Neuronal stem cell (in vitro differentiated cells): Measurements from ENCODE around the gene CSF2RB.

Source experiments
- DNase-seq: peaks from one replicate; pipeline ENCODE4 v3.0.0-alpha.2; 2013; ENCODE audit warnings: low spot score
- H2AFZ ChIP-seq: one replicate; pipeline ENCODE4 v1.6.1; 2013; ENCODE audit warnings: mild to moderate bottlenecking, low read length, inconsistent platforms
- H2AK5ac ChIP-seq: 2 replicates; pipeline ENCODE4 v1.6.1; 2013; ENCODE audit warnings: low read depth, mild to moderate bottlenecking, inconsistent platforms, low read length, moderate library complexity, mixed read lengths
- H2BK120ac ChIP-seq: 2 replicates; pipeline ENCODE4 v1.6.1; 2013; ENCODE audit warnings: low read depth, mild to moderate bottlenecking, inconsistent platforms, low read length, moderate library complexity, mixed read lengths
- H2BK12ac ChIP-seq: one replicate; pipeline ENCODE4 v1.6.1; 2013; ENCODE audit warnings: low read length, inconsistent platforms
- H2BK15ac ChIP-seq: 2 replicates; pipeline ENCODE4 v1.6.1; 2013; ENCODE audit warnings: mild to moderate bottlenecking, low read length, inconsistent platforms, mixed read lengths
- H2BK5ac ChIP-seq: one replicate; pipeline ENCODE4 v1.6.1; 2013; ENCODE audit warnings: inconsistent platforms, mild to moderate bottlenecking, low read length, moderate library complexity
- H3K14ac ChIP-seq: one replicate; pipeline ENCODE4 v1.6.1; 2013; ENCODE audit warnings: low read length, inconsistent platforms
- H3K18ac ChIP-seq: 2 replicates; pipeline ENCODE4 v1.6.1; 2013; ENCODE audit warnings: low read length, inconsistent platforms
- H3K23ac ChIP-seq: 2 replicates; pipeline ENCODE4 v1.6.1; 2013; ENCODE audit warnings: low read depth, mild to moderate bottlenecking, mixed read lengths, low read length, inconsistent platforms; ENCODE audit not compliant: poor library complexity
- H3K27ac ChIP-seq: replicated peaks from 3 replicates; pipeline ENCODE4 v1.5.1; 2013; ENCODE audit warnings: low read length, inconsistent platforms
- H3K27me3 ChIP-seq, 3 experiments: 2 replicates each; pipeline ENCODE4 v1.6.1; 2013; ENCODE audit warnings: low read length in 3 of 3, mild to moderate bottlenecking in 2 of 3, inconsistent platforms in 1 of 3, low read depth in 1 of 3, mixed read lengths in 1 of 3, moderate library complexity in 1 of 3; ENCODE audit not compliant: control insufficient read depth in 3 of 3, insufficient read depth in 3 of 3
- H3K36me3 ChIP-seq, 2 donors: replicated peaks in 1 of 2; 2 replicates each; pipeline ENCODE4 v1.6.1; 2013; ENCODE audit warnings: low read length in 2 of 2; ENCODE audit not compliant: control insufficient read depth in 2 of 2, insufficient read depth in 2 of 2
- H3K4ac ChIP-seq: 2 replicates; pipeline ENCODE4 v1.6.1; 2013; ENCODE audit warnings: inconsistent platforms, mild to moderate bottlenecking, low read length, moderate library complexity
- H3K4me1 ChIP-seq, 2 donors: 1 replicate in 1 of 2; 2 replicates in 1 of 2; pipeline ENCODE4 v1.6.1; 2013; ENCODE audit warnings: low read length in 2 of 2, low read depth in 1 of 2; ENCODE audit not compliant: control insufficient read depth in 2 of 2, insufficient read depth in 1 of 2
- H3K4me2 ChIP-seq: one replicate; pipeline ENCODE4 v1.6.1; 2013; ENCODE audit warnings: mild to moderate bottlenecking, low read length, inconsistent platforms; ENCODE audit not compliant: insufficient read depth, poor library complexity, severe bottlenecking
- H3K4me3 ChIP-seq, 2 donors: 2 replicates each; pipeline ENCODE4 v1.5.1; 2013; ENCODE audit warnings: low read length in 2 of 2, mild to moderate bottlenecking in 2 of 2, inconsistent platforms in 1 of 2, moderate library complexity in 1 of 2
- H3K79me1 ChIP-seq: one replicate; pipeline ENCODE4 v1.6.1; 2013; ENCODE audit warnings: low read depth, mild to moderate bottlenecking, inconsistent platforms, low read length, moderate library complexity
- H3K9ac ChIP-seq: one replicate; pipeline ENCODE4 v1.6.1; 2013; ENCODE audit warnings: mild to moderate bottlenecking, low read depth, low read length, inconsistent platforms; ENCODE audit not compliant: poor library complexity
- H3K9me3 ChIP-seq, 2 donors: replicated peaks in 1 of 2; 2 replicates each; pipeline versions ENCODE3 to v1.6.1; 2013; ENCODE audit warnings: low read length in 2 of 2, mild to moderate bottlenecking in 2 of 2, inconsistent platforms in 1 of 2, low read depth in 1 of 2, mixed read lengths in 1 of 2, moderate library complexity in 1 of 2; ENCODE audit not compliant: control insufficient read depth in 2 of 2, insufficient read depth in 1 of 2
- H4K8ac ChIP-seq: one replicate; pipeline ENCODE4 v1.6.1; 2013; ENCODE audit warnings: low read depth, mild to moderate bottlenecking, inconsistent platforms, low read length, moderate library complexity
- H4K91ac ChIP-seq: one replicate; pipeline ENCODE4 v1.6.1; 2013; ENCODE audit warnings: low read length, low read depth, mild to moderate bottlenecking, inconsistent platforms; ENCODE audit not compliant: poor library complexity
- WGBS, 2 donors: extraction: QIAGEN DNeasy Blood & Tissue Kit; methylation state at CpG; one replicate each; pipeline ENCODE4 v1.1.7; 2013; ENCODE audit warnings: missing lambda C conversion rate in 2 of 2, mixed read lengths in 1 of 2; ENCODE audit not compliant: insufficient read length in 2 of 2, insufficient replicate concordance in 1 of 2; ENCODE audit errors: extremely low coverage in 2 of 2; 5-methylcytosine and 5-hydroxymethylcytosine counted together

The CSF2RB gene

GRCh38 chr22:36927671-36928070 lies 14.2 kb downstream of the CSF2RB start:
- Histone ChIP-seq H4K91ac (no peak overlapping the region), H3K27me3 (peaks cover 0 to 32% (median 0%) of the 10 kb centered on the region in 3 experiments), H3K9me3 (peaks cover 0 to 4% of the 10 kb centered on the region in 2 donors), H3K79me1 (no peaks in the 10 kb centered on the region), H3K4me1 (peaks cover 3 to 7% of the 10 kb centered on the region in 2 donors), H2AK5ac (no peak overlapping the region), H3K4ac (no peak overlapping the region), H2BK120ac (no peak overlapping the region), H3K18ac (no peak overlapping the region), H2AFZ (no peak overlapping the region), H3K27ac (no peak overlapping the region), H2BK12ac (no peak overlapping the region), H3K4me2 (no peak overlapping the region), H3K36me3 (no peaks in the 10 kb centered on the region), H3K14ac (no peak overlapping the region), H3K4me3 (no peak overlapping the region), H3K23ac (no peak overlapping the region), H4K8ac (no peak overlapping the region), H2BK15ac (no peak overlapping the region), H2BK5ac (no peak overlapping the region), H3K9ac (no peak overlapping the region)
- no CpG with 5 or more reads among the region's 3 CpGs for WGBS, 2 donors
- no peak for DNase-seq

- Histone ChIP-seq H3K18ac (no peak overlapping the region), H3K4me3 (no peak overlapping the region), H3K14ac (no peak overlapping the region), H3K79me1 (no peaks in the 10 kb centered on the region), H2BK12ac (no peak overlapping the region), H2AFZ (no peak overlapping the region), H3K36me3 (no peaks in the 10 kb centered on the region), H2BK15ac (no peak overlapping the region), H3K4me2 (no peak overlapping the region), H3K9ac (no peak overlapping the region), H3K4ac (no peak overlapping the region), H2AK5ac (no peak overlapping the region), H3K4me1 (peaks cover 0 to 7% of the 10 kb centered on the region in 2 donors), H3K27me3 (peaks cover 0 to 34% (median 0%) of the 10 kb centered on the region in 3 experiments), H4K91ac (no peak overlapping the region), H3K9me3 (peaks cover 0 to 4% of the 10 kb centered on the region in 2 donors), H2BK120ac (no peak overlapping the region), H2BK5ac (no peak overlapping the region), H3K23ac (no peak overlapping the region), H4K8ac (no peak overlapping the region), H3K27ac (no peak overlapping the region)
- no peak for DNase-seq
- no CpG with 5 or more reads among the region's 9 CpGs for WGBS, 2 donors
Measured at GRCh38 chr22:36928196-36928595, 14.8 kb downstream of the CSF2RB start.

GRCh38 chr22:36928786-36929535 lies 15.5 kb downstream of the CSF2RB start:
- Histone ChIP-seq H3K4me1 (peaks cover 0 to 7% of the 10 kb centered on the region in 2 donors), H3K9ac (no peak overlapping the region), H3K9me3 (peaks cover 0 to 4% of the 10 kb centered on the region in 2 donors), H3K27me3 (peaks cover 0 to 38% (median 0%) of the 10 kb centered on the region in 3 experiments), H3K27ac (no peak overlapping the region), H2BK12ac (no peak overlapping the region), H3K18ac (peak overlapping the region; percentile 48), H4K91ac (no peak overlapping the region), H3K4me3 (no peak overlapping the region), H2BK15ac (no peak overlapping the region), H2BK120ac (no peak overlapping the region), H3K4ac (no peak overlapping the region), H3K79me1 (no peaks in the 10 kb centered on the region), H3K4me2 (no peak overlapping the region), H4K8ac (no peak overlapping the region), H3K23ac (no peak overlapping the region), H2AK5ac (peak overlapping the region; percentile 56), H3K36me3 (no peaks in the 10 kb centered on the region), H2AFZ (no peak overlapping the region), H2BK5ac (no peak overlapping the region), H3K14ac (no peak overlapping the region)
- WGBS, 2 donors = no CpG with 5 or more reads among the region's 17 CpGs
- no peak for DNase-seq

GRCh38 chr22:36929621-36930020 lies 16.2 kb downstream of the CSF2RB start:
- no peak overlapping the region for H3K4me2 ChIP-seq
- DNase-seq = no peak
- peak overlapping the region; percentile 12 for H3K18ac ChIP-seq
- H3K4me3 ChIP-seq = no peak overlapping the region
- H3K23ac ChIP-seq = no peak overlapping the region
- H2BK120ac ChIP-seq = no peak overlapping the region
- no peaks in the 10 kb centered on the region for H3K79me1 ChIP-seq
- no peak overlapping the region for H3K9ac ChIP-seq
- H4K8ac ChIP-seq = no peak overlapping the region
- no peak overlapping the region for H3K4ac ChIP-seq
- H2BK5ac ChIP-seq = no peak overlapping the region
- H4K91ac ChIP-seq = no peak overlapping the region
- peaks cover 0 to 7% of the 10 kb centered on the region in 2 donors for H3K4me1 ChIP-seq
- no peak overlapping the region for H2AFZ ChIP-seq
- peaks cover 0 to 4% of the 10 kb centered on the region in 2 donors for H3K9me3 ChIP-seq
- no peak overlapping the region for H2BK12ac ChIP-seq
- H3K14ac ChIP-seq = no peak overlapping the region
- no CpG with 5 or more reads among the region's 10 CpGs for WGBS, 2 donors
- H3K27me3 ChIP-seq = peaks cover 0 to 40% (median 0%) of the 10 kb centered on the region in 3 experiments
- H3K36me3 ChIP-seq = no peaks in the 10 kb centered on the region
- H2AK5ac ChIP-seq = no peak overlapping the region
- no peak overlapping the region for H3K27ac ChIP-seq
- no peak overlapping the region for H2BK15ac ChIP-seq
